Measurements from ENCODE around the gene PUM1.
"Not testable (repeated sequence)": the region's sequence is repeated elsewhere in the genome, so short reads cannot be mapped to it uniquely, and the experiment has no call there.

- TF ChIP-seq CTCF (IDR thresholded peaks at IDR 0.05; ENCODE audit: low read depth, low read length, poor library complexity, severe bottlenecking); EZH2phosphoT487 (IDR thresholded peaks at IDR 0.05; ENCODE audit: borderline replicate concordance, low read length): not testable (repeated sequence)
Measured at GRCh38 chr1:31047507-31047906, 18.0 kb downstream of the PUM1 start.
